NT2/D1 (cell line): ENCODE results near the gene PNPLA7.

ENCODE experiments used
- DNase-seq: peaks from one replicate; pipeline ENCODE4 v3.0.0-alpha.2; 2011; ENCODE audit warnings: low read depth, low spot score
- H3K27me3 ChIP-seq: 2 replicates; pipeline ENCODE4 v1.6.0; 2011; ENCODE audit warnings: mild to moderate bottlenecking; ENCODE audit not compliant: insufficient read length, insufficient read depth
- H3K36me3 ChIP-seq: 2 replicates; pipeline ENCODE4 v1.6.1; 2011; ENCODE audit warnings: mild to moderate bottlenecking, low read length, mixed read lengths; ENCODE audit not compliant: insufficient read depth, insufficient read length
- H3K4me1 ChIP-seq: 2 replicates; pipeline ENCODE4 v1.5.1; 2011; ENCODE audit not compliant: insufficient read depth, insufficient read length
- H3K4me3 ChIP-seq: 2 replicates; pipeline ENCODE4 v1.5.1; 2011; ENCODE audit warnings: low read depth; ENCODE audit not compliant: insufficient read length
- H3K9ac ChIP-seq: 2 replicates; pipeline ENCODE4 v1.6.0; 2011; ENCODE audit warnings: low read depth; ENCODE audit not compliant: insufficient read length
- H3K9me3 ChIP-seq: 2 replicates; pipeline ENCODE4 v1.5.1; 2011; ENCODE audit warnings: mild to moderate bottlenecking, low read length; ENCODE audit not compliant: insufficient read depth
- SUZ12 ChIP-seq: IDR thresholded peaks from 2 replicates; pipeline ENCODE4 v1.6.1; 2011; ENCODE audit not compliant: insufficient read length, insufficient read depth; ENCODE audit errors: extremely low read depth
- YY1 ChIP-seq: IDR thresholded peaks from 2 replicates; pipeline ENCODE4 v1.6.1; 2011; ENCODE audit not compliant: insufficient read length, insufficient read depth
- ZNF274 ChIP-seq: IDR thresholded peaks from 2 replicates; pipeline ENCODE4 v1.6.1; 2011; ENCODE audit warnings: mild to moderate bottlenecking, low read depth, low read length

Gene PNPLA7

DNA sequence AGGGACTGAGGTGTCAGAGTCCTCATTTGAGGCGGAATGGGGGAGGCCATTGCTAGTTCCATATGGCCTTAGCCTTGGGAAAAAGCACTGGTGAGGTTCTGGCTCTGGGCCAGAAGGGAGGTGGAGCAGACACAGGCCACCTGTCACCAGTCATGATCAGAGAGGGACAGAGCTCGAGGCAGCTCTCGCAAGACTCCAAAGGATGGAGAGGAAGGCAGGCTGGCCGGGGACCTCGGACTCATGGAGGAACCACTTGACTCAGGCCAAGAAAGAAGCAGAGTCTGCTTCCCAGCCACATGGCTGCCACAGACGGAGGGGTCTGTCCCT, 61.9 kb downstream of the PNPLA7 start:
- no peak overlapping the region for H3K9ac ChIP-seq
- no peaks in the 10 kb centered on the region for H3K27me3 ChIP-seq
- DNase-seq = no peak
- H3K9me3 ChIP-seq = no peaks in the 10 kb centered on the region; the same call in 1 of the 2 replicates
- H3K36me3 ChIP-seq = no peaks in the 10 kb centered on the region
- H3K4me3 ChIP-seq = no peak overlapping the region
- H3K4me1 ChIP-seq = peaks cover 6% of the 10 kb centered on the region
- TF ChIP-seq SUZ12 = no peak
- no peak for TF ChIP-seq ZNF274
- TF ChIP-seq YY1 = no peak

DNA sequence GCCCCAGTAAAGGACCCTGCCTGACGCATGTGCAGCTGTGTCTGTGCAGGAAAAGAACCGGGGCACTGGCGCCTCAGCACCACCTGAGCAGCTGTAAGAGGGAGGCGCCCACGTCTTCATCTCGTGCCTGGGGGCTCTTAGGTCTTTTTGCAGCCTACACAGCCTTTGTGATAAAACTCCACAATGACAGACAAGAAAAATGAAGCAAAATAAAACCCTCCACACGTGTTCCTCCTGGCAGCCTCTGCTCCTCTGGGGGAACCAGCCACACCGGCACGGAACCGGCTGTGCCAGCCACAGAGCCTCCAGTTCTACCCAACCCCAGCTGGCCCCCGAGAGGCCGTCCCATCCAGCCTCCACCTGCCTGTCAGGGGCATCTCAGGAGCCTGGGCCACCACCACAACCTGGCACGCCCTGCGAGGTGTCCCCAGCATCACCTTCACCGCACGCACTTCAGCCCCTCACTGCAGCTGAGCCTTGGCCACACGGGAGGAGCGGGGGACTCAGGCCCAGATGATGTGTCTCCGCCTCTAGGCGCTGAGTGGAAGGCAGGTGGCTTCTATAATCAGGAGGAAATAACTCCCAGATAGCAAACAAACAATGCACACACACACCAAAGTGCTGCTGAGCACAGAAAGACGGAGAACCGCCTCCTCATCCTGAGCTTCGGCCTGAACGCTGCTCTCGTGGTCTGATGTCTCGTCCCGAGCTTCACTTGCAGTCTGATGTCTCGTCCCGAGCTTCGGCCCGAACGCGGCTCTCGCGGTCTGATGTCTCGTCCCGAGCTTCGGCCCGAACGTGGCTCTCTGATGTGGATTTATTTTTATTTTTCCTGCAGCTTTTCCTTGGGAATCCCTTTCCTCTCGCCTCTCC, 62.5 kb downstream of the PNPLA7 start:
- H3K27me3 ChIP-seq = no peaks in the 10 kb centered on the region
- TF ChIP-seq SUZ12 = no peak
- no peak for TF ChIP-seq YY1
- no peak for TF ChIP-seq ZNF274
- H3K4me3 ChIP-seq = no peak overlapping the region
- peaks cover 6% of the 10 kb centered on the region for H3K4me1 ChIP-seq
- H3K36me3 ChIP-seq = no peaks in the 10 kb centered on the region
- no peak for DNase-seq
- no peak overlapping the region for H3K9ac ChIP-seq
- no peaks in the 10 kb centered on the region for H3K9me3 ChIP-seq

DNA sequence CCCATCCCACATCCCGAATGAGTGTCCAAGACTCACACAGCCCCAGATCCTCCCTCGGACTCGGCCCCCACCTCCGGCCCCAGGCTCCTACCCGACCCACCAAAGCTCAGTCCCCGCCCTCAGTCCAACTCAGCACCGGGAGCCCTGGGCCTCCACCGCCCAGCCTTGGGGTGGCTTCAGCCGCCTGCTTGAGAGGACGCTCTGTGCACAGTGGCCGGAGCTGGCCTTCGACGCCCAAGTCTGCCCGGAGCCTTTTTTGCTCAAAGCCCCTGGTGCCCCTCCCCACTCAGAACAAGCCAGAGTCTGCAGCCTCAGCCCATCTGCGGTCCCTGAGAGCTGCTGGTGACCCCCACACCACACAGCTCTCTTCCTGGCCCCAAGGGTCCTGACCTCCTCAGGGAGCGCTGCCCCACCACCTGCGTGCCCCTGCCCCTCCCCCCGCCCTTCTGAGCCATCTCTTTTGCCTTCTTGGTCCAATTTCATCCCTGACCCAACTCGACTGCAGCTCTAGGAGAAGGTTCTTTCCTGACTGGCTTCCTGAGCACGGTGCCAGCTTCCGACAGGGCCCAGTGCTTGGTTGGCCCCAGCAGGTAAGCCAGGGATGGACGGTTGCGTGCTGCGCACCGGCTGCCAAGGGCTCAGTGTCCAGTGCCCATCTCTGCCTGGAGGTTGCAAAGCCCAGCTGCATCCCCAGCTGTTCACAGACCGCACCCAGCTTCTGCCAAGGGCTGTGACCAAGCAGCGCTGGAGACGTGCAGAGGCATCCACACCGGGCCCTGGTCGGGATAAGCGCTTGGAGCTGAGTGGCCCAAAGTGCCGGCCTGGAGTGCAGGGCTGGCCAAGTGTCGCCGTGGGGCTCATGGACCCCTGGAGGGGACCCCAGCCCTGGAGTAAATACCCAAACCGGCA, 63.4 kb downstream of the PNPLA7 start:
- no peak for TF ChIP-seq ZNF274
- TF ChIP-seq SUZ12 = no peak
- no peak for TF ChIP-seq YY1

DNA sequence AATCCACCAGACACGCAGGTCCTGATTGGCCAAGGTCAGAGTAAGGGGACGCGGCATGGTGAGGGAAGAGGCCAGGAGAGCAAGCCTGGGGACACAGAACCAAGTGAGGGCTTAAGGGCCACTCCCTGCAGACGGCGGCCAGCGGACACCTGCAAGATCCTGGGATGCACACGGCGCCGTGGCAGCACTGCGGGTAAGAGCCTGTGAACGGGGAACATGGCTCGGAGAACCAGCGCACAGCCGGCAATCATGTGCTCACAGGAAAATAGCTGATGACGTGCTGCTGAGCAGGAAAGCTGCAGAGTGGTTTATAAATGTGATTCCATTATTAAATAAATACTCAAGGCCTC, 64.1 kb downstream of the PNPLA7 start:
- Histone ChIP-seq H3K9ac (no peak overlapping the region), H3K27me3 (no peaks in the 10 kb centered on the region), H3K9me3 (no peaks in the 10 kb centered on the region), H3K36me3 (no peaks in the 10 kb centered on the region), H3K4me3 (no peak overlapping the region), H3K4me1 (peaks cover 8% of the 10 kb centered on the region)
- TF ChIP-seq SUZ12 (no peak), YY1 (no peak), ZNF274 (no peak)
- no peak for DNase-seq

More for the DNA sequence above, 63.4 kb downstream of the PNPLA7 start:
- Histone ChIP-seq H3K9ac (no peak overlapping the region), H3K4me3 (no peak overlapping the region), H3K4me1 (peaks cover 6% of the 10 kb centered on the region), H3K36me3 (no peaks in the 10 kb centered on the region), H3K9me3 (no peaks in the 10 kb centered on the region), H3K27me3 (no peaks in the 10 kb centered on the region)
- no peak for DNase-seq

DNA sequence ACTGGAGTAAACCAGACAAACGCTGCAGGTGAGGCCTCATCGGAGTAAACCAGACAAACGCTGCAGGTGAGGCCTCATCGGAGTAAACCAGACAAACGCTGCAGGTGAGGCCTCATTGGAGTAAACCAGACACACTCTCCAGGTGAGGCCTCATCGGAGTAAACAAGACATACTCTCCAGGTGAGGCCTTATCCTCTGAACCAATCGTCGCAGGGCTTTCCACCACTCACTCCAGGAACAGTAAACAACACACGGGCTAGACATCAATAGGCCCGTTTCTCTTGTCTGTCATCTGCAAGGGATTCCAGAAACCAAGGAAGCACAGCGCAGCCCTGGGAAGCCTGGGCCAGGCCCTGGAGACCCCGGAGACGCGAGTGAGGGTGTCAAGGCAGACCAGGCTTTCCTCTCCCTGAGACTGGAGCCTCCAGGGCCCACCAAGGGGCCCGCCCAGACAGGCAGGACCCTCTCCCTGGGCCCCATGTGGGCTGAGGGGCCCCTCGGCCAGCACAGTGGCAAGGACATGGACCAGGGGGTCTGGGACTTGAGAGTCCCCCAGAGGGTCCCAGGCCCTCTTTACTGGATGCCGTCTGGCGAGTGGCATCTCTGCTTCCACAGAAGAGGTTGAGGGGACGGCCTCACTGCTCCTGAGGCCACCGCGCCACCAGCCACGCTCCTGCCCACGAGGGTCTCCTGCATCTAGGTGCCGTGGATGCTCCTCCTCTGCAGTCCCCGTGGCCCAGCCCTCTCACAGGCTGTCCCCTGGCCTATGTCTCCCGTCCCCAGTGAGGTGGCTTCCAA, 64.7 kb downstream of the PNPLA7 start:
- no peak for DNase-seq
- Histone ChIP-seq H3K27me3 (no peaks in the 10 kb centered on the region), H3K9ac (no peak overlapping the region), H3K4me3 (no peak overlapping the region), H3K4me1 (peaks cover 10% of the 10 kb centered on the region), H3K36me3 (no peaks in the 10 kb centered on the region), H3K9me3 (no peaks in the 10 kb centered on the region)
- no peak for TF ChIP-seq YY1
- no peak for TF ChIP-seq ZNF274
- TF ChIP-seq SUZ12 = no peak

DNA sequence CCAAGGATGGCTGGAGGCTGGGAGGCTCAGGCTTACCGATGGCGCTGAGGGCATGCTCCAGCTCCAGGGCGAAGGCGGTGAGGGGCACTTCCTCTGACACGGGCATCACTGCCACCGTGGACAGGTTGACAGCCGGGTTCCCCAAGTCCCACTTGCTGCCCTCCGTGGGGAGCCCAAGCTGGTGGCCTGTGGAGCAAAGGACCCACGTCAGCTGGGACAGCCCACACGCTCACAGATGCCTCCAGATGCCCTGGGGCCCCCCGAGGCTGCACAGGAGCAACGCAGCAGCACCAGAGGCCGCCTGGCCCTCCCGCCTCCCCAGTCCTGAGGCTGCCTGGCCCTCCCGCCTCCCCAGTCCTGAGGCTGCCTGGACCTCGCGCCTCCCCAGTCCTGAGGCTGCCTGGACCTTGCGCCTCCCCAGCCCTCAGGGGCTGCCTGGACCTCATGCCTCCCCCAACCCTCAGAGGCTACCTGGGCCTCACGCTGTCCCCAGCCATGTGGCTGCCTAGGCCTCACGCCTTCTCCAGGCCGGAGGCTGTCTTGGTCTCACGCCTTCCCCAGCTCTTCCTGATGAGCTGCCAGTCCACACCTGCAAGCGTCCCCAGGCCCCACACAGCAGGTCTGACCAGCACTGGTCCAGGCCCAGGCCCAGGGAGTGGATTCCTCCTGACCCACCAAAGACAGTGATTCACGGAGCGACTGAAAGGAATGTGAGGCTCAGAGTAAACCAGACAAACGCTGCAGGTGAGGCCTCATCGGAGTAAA, 65.5 kb downstream of the PNPLA7 start:
- TF ChIP-seq SUZ12 (no peak), YY1 (no peak), ZNF274 (no peak)
- Histone ChIP-seq H3K36me3 (no peaks in the 10 kb centered on the region), H3K9me3 (no peaks in the 10 kb centered on the region), H3K4me3 (no peak overlapping the region), H3K4me1 (peaks cover 14% of the 10 kb centered on the region), H3K9ac (no peak overlapping the region), H3K27me3 (no peaks in the 10 kb centered on the region)
- no peak for DNase-seq
